Loucy (cell line): ENCODE measurements around the gene DPYSL3.

Source experiments
- CTCF ChIP-seq: fragments of 200-600 bp; sonication (generic); conservative IDR thresholded peaks from 2 replicates; pipeline ENCODE4 v1.5.1; 2014; ENCODE audit warnings: mild to moderate bottlenecking, antibody characterized with exemption, low read length
- EZH2phosphoT487 ChIP-seq: fragments of 200-600 bp; IDR thresholded peaks from 2 replicates; pipeline ENCODE4 v1.6.1; 2018; ENCODE audit warnings: antibody characterized with exemption, mild to moderate bottlenecking, moderate library complexity, borderline replicate concordance

GRCh38 chr5:147523069-147523468 is 13.2 kb upstream of the DPYSL3 start:
- TF ChIP-seq CTCF (no peak), EZH2phosphoT487 (no peak)
